Heart left ventricle (tissue), 16 donors: Measurements from ENCODE around the gene ZNF23. TPM values are rescaled to one million over a fixed set of nuclear protein-coding genes. Genes with fewer than 3 reads are reported as not detected.

Experiments used
- ATAC-seq, 4 donors: fragments of 200-7000 bp; cut with Tn5 transposase; one replicate each; pipeline ENCODE4 v1.9.1; 2020 to 2022; ENCODE audit warnings: moderate library complexity in 4 of 4, mild to moderate bottlenecking in 3 of 4, moderate number of reproducible peaks in 1 of 4
- DNase-seq, 5 donors: peaks; one replicate each; pipeline ENCODE4 v3.0.0-alpha.2; 2020
- H3K27ac ChIP-seq, 12 donors: fragments of 200-600 bp; sonication (generic) in 4 of 12; one replicate each; pipeline versions ENCODE4 v1.5.0 to v1.8.0; 2016 to 2022; ENCODE audit warnings: mild to moderate bottlenecking in 2 of 12
- H3K27me3 ChIP-seq, 9 donors: fragments of 200-600 bp; sonication (generic) in 2 of 9; one replicate each; pipeline versions ENCODE4 v1.5.1 to v1.8.0; 2016 to 2022; ENCODE audit warnings: mild to moderate bottlenecking in 3 of 9
- H3K36me3 ChIP-seq, 9 donors: fragments of 200-600 bp; sonication (generic) in 2 of 9; one replicate each; pipeline versions ENCODE4 v1.5.0 to v1.8.0; 2018 to 2022; ENCODE audit warnings: mild to moderate bottlenecking in 2 of 9
- H3K4me1 ChIP-seq, 12 donors: fragments of 200-600 bp; sonication (generic) in 4 of 12; one replicate each; pipeline versions ENCODE4 v1.5.0 to v1.8.0; 2016 to 2022; ENCODE audit warnings: mild to moderate bottlenecking in 3 of 12
- H3K4me3 ChIP-seq, 12 donors: fragments of 200-600 bp; sonication (generic) in 4 of 12; one replicate each; pipeline versions ENCODE4 v1.5.0 to v1.8.0; 2017 to 2022; ENCODE audit warnings: mild to moderate bottlenecking in 9 of 12, moderate library complexity in 4 of 12
- H3K9me3 ChIP-seq, 12 donors: fragments of 200-600 bp; sonication (generic) in 4 of 12; one replicate each; pipeline versions ENCODE4 v1.5.0 to v1.8.0; 2016 to 2022; ENCODE audit warnings: mild to moderate bottlenecking in 1 of 12
- POLR2A ChIP-seq, 2 donors: fragments of 450-650 bp; IDR thresholded peaks; one replicate each; pipeline ENCODE4 v1.6.1; 2017; ENCODE audit warnings: antibody characterized with exemption in 2 of 2, mild to moderate bottlenecking in 2 of 2, moderate library complexity in 2 of 2
- WGBS, 4 donors: extraction: QIAGEN DNeasy Blood & Tissue Kit in 2 of 4; methylation state at CpG; one replicate each; pipeline versions ENCODE4 v1.1.5 to v1.1.7; 2013 to 2018; 5-methylcytosine and 5-hydroxymethylcytosine counted together
- intact Hi-C, 10 donors: fragments of 100-400 bp; cut with DNase I; formaldehyde crosslinking; loops; one replicate each; pipeline versions ENCODE4 v1.11.1 to v1.14.2; 2022
- polyA plus RNA-seq, 2 donors: library from polyadenylated mRNA; stranded (reverse); fragments of 200-250 nt; gene quantifications; one replicate each; pipeline ENCODE4 v1.2.3, GENCODE V29; 2013
- total RNA-seq, 9 donors: library from RNA; depleted of rRNA in 2 of 9; stranded (reverse); fragments of >200 nt in 2 of 9; fragmentation: NEBNext Ultra II Directional in 3 of 9; extraction: Animal tissue kit (Norgen Biotek cat#: 25700) in 3 of 9; gene quantifications; one replicate each; pipeline versions ENCODE4 v1.1.0 to v1.2.4, GENCODE V29; 2016 to 2023
- TF ChIP-seq, protein P1 (sequence below), 12 donors: fragments of 200-600 bp; sonication (generic) in 4 of 12; IDR thresholded peaks; one replicate each; pipeline versions ENCODE4 v1.5.0 to v1.8.0; 2018 to 2022; ENCODE audit warnings: antibody characterized with exemption in 12 of 12, mild to moderate bottlenecking in 5 of 12
- donor health status: ischemic (EF 13 %, LVEDD 7.1; RV severe dilation, severe dysfunction).
- donor health status: healthy with polysubstance abuse.
- donor health status: DM: no; HTN: yes; CAD: no.
- donor health status: DM: no; HTN: no; CAD: no.
- donor health status: ischemic (EF 25% LVEDD 6.9; RV normal size, moderate dysfunction).
- donor health status: ischemic (EF 25% LVEDD 5.7; RV mildly dilated, moderate dysfunction).
- donor health status: healthy.
- donor health status: DM: yes; HTN: yes; CAD: no.
- donor health status: ischemic (EF 35%, LVEDD 5.7; RV mildly dilated, moderate dysfunction).
- donor health status: nonischemic (EF 11% LVEDD 7.7; RV severe dilation, severe dysfunction).
- donor health status: DM: yes; HTN: yes; CAD: no.
- donor health status: PGD.
- donor health status: ischemic (EF 29% LVEDD 5.4; RV normal size, mild dysfunction).
- donor health status: nonischemic (EF 23%, LVEDD 6.1; RV moderate dilation, normal function).

ZNF23 gene
- total and polyA plus RNA-seq, 11 donors: 2.7 to 7.4 (median 4.7) TPM

DNA sequence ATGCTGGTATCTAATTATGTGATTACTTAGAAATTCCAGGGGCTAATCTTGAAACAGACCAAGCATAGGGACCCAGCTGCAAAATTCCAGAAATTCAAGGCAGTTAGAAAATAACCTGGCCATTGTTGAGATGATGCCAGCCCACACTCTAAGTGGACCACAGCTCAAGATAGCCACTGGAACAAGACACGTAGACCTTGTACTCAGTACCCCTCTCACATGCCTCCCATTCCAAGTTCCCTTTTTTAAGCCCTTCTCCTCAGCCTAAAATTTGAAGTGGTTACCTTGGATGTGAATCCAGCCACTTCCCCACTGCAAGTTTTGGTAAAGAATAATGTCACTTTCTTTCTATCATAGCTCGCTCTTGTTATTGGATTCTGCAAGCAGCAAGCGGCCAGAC, 31.2 kb upstream of the ZNF23 start:
- no peak for ATAC-seq
- H3K9me3 ChIP-seq: no peaks in the 10 kb centered on the region
- WGBS, 4 donors: 70 to 75% (median 71%) methylated on average over 3 of the region's 3 CpGs
- no peaks in the 10 kb centered on the region for H3K36me3 ChIP-seq
- H3K4me1 ChIP-seq: no peaks in the 10 kb centered on the region
- intact Hi-C loops: no loop called here
- H3K4me3 ChIP-seq: no peak overlapping the region
- TF ChIP-seq, protein P1, sequence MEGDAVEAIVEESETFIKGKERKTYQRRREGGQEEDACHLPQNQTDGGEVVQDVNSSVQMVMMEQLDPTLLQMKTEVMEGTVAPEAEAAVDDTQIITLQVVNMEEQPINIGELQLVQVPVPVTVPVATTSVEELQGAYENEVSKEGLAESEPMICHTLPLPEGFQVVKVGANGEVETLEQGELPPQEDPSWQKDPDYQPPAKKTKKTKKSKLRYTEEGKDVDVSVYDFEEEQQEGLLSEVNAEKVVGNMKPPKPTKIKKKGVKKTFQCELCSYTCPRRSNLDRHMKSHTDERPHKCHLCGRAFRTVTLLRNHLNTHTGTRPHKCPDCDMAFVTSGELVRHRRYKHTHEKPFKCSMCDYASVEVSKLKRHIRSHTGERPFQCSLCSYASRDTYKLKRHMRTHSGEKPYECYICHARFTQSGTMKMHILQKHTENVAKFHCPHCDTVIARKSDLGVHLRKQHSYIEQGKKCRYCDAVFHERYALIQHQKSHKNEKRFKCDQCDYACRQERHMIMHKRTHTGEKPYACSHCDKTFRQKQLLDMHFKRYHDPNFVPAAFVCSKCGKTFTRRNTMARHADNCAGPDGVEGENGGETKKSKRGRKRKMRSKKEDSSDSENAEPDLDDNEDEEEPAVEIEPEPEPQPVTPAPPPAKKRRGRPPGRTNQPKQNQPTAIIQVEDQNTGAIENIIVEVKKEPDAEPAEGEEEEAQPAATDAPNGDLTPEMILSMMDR (IDR thresholded peaks at IDR 0.05): no peak
- TF ChIP-seq POLR2A (IDR thresholded peaks at IDR 0.05): no peak
- H3K27me3 ChIP-seq: peaks cover 0 to 4% (median 0%) of the 10 kb centered on the region in 9 donors
- H3K27ac ChIP-seq: no peak overlapping the region
- DNase-seq: no peak

DNA sequence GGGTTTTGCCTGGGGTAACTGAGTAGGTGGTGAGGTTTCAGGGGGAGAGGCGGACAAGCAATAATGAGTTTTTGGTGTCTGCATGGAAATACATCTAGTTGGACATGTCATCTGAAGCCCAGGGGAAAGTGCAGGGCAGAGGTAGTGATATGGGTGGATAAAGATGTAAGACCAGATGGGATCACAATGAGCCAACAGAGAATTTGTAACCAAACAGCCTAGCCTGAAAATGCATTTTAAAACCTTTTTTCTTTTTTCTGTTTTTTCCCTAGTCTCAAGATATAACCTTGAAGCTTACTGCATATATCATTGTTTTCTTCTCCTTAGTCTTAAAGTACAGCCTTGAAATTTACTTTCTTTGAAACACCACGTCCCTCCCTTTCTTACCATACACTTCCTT, 30.7 kb upstream of the ZNF23 start:
- H3K27ac ChIP-seq: no peak overlapping the region
- H3K27me3 ChIP-seq: peaks cover 0 to 4% (median 0%) of the 10 kb centered on the region in 9 donors
- intact Hi-C loops: no loop called here
- no peaks in the 10 kb centered on the region for H3K36me3 ChIP-seq
- TF ChIP-seq POLR2A (IDR thresholded peaks at IDR 0.05): no peak
- TF ChIP-seq, protein P1 (IDR thresholded peaks at IDR 0.05): no peak
- DNase-seq (no peak), ATAC-seq (no peak)
- no peaks in the 10 kb centered on the region for H3K4me1 ChIP-seq
- H3K4me3 ChIP-seq: no peak overlapping the region
- no peaks in the 10 kb centered on the region for H3K9me3 ChIP-seq
- 59 to 75% (median 61%) methylated on average over 2 of the region's 2 CpGs for WGBS, 4 donors

DNA sequence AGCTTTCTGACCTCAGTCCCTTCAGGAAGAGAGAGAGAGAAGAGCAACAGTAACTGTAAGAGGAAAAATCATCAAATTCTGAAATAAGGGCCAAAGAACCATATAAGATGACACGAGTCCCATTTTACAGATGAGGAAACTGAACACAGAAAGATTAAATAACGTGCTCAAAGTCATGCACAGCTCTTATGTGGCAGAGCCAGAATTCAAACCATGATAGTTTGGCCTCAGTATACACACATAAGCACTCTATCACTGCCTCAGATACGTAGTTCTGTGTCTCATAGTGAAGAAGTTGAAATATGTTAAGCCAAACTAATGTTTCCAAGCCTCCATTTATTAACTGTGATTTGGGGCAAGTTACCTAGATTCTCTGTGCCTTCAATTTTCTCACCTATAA, 29.0 kb upstream of the ZNF23 start:
- WGBS, 4 donors: 51 to 53% (median 53%) methylated on average over 3 of the region's 3 CpGs
- ATAC-seq: no peak

DNA sequence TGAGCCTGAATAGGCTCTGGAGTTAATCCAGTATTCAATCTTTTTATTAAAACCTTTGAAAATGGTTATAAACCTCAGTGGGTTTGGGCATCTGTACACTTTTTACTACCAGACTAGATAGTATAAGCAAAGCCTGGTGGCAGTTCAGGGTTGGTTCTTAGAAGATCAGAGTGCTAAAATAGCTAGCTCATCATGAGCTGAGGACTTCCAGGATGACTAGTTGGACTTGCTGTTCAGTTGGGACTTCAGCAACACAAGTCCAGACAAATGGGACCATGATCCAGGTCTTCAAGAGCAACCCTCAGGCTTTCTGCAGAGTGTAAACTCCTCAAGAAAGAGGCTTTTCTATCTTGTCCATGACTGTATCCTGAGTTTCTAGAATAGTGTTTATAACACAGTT, 28.3 kb upstream of the ZNF23 start:
- Histone ChIP-seq H3K36me3 (no peaks in the 10 kb centered on the region), H3K27me3 (no peaks in the 10 kb centered on the region), H3K4me3 (no peak overlapping the region), H3K9me3 (no peaks in the 10 kb centered on the region), H3K27ac (no peak overlapping the region), H3K4me1 (no peaks in the 10 kb centered on the region)
- ATAC-seq: no peak
- intact Hi-C loops: no loop called here
- no peak for DNase-seq
- TF ChIP-seq, protein P1 (IDR thresholded peaks at IDR 0.05): no peak
- no peak for TF ChIP-seq POLR2A (IDR thresholded peaks at IDR 0.05)

More for the DNA sequence above, 29.0 kb upstream of the ZNF23 start:
- no peaks in the 10 kb centered on the region for H3K4me1 ChIP-seq
- H3K4me3 ChIP-seq: no peak overlapping the region
- no peaks in the 10 kb centered on the region for H3K36me3 ChIP-seq
- TF ChIP-seq POLR2A (IDR thresholded peaks at IDR 0.05): no peak
- TF ChIP-seq, protein P1 (IDR thresholded peaks at IDR 0.05): no peak
- intact Hi-C loops: no loop called here
- no peak overlapping the region for H3K27ac ChIP-seq
- no peaks in the 10 kb centered on the region for H3K9me3 ChIP-seq
- peaks cover 0 to 3% (median 0%) of the 10 kb centered on the region in 9 donors for H3K27me3 ChIP-seq
- no peak for DNase-seq
